Erythroblast (primary cell): ENCODE results near the gene SPEM1.

Source experiments
- DNase-seq, 2 experiments: peaks; one replicate each; lab custom pipeline; 2025; lab: John Stamatoyannopoulos, UW
- GATA1 ChIP-seq: IDR thresholded peaks from 2 replicates; pipeline ENCODE4 v1.6.1; 2011; ENCODE audit warnings: low read depth, mild to moderate bottlenecking, control low read depth, low read length, moderate library complexity
- POLR2A ChIP-seq: IDR thresholded peaks from 2 replicates; pipeline ENCODE4 v1.6.1; 2011; ENCODE audit warnings: mild to moderate bottlenecking, low read length

SPEM1 gene

GRCh38 chr17:7436556-7437368 is 16.6 kb downstream of the SPEM1 start:
- TF ChIP-seq GATA1 (no peak), POLR2A (no peak)
- peak; percentile 85 to 90 for DNase-seq

- DNase-seq: no peak
- TF ChIP-seq GATA1: no peak
- no peak for TF ChIP-seq POLR2A
Observed at GRCh38 chr17:7437369-7437863, 17.3 kb downstream of the SPEM1 start.

GRCh38 chr17:7437950-7438614 is 18.0 kb downstream of the SPEM1 start:
- TF ChIP-seq POLR2A (no peak), GATA1 (no peak)
- peak; percentile 22 to 28 for DNase-seq

DNA sequence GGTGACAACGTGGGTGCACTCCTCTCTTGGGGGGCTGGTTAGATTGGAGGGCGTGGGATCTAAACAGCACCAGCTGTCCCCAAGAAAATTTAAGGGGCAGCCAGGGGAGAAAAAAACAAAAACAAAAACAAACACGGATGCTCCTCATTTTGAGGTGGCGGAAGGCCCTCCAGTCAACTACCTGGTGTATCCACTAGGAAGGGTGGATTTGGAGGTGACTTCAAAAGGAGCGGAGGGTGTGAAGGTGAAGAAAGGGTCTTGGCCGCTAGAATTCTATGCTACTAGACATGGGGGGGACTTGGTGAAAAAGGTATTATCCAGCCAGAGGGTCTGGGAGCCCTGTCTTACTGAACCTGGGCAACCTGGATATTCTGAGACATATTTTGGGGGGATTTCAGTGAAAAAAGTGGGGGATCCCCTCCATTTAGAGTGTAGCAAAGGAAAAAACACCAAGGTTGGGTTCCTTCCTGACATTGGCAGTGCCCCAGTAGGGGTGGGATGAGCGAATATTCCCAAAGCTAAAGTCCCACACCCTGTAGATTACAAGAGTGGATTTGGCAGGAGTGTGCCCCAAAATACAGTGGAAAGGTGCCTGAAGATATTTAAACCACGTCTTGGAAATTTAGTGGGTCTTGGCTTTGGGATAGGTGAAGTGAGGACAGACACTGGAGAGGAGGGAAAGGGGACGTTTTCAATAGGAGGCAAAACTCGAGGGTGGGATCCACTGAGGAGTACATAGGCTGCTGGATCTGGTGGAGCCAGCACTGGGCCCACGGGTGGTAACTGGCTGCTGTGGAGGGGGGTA is 18.7 kb downstream of the SPEM1 start:
- no peak for DNase-seq

DNA sequence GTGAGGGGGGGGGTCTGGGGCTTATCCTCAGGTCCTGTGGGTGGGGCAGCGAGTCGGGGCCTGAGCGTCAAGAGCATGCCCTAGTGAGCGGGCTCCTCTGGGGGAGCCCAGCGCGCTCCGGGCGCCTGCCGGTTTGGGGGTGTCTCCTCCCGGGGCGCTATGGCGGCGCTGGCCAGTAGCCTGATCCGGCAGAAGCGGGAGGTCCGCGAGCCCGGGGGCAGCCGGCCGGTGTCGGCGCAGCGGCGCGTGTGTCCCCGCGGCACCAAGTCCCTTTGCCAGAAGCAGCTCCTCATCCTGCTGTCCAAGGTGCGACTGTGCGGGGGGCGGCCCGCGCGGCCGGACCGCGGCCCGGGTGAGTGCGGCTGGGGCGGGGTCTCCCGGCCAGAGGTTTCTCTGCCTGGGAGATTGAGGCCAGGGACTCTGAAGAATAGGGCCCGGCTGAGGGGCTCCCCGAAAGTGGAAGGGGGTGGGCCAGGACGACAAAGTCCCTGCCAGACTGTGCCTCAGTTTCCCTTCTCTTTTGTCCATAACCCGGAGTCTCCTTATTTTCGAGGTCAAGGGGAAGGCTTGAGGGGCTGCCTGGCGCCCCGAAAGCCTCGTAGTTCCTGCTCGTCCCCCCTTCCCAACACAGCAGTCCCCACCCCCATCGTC is 19.5 kb downstream of the SPEM1 start, which contains the start of gene FGF11:
Gene FGF11 (plus strand): TSS at position 51 of the 651 bp plus-strand sequence. CDS start 109 bp downstream, at position 160.
- DNase-seq: no peak
- TF ChIP-seq POLR2A (no peak), GATA1 (no peak)

More for the DNA sequence above, 18.7 kb downstream of the SPEM1 start:
- TF ChIP-seq POLR2A (no peak), GATA1 (no peak)

GRCh38 chr17:7440113-7440833 is 20.1 kb downstream of the SPEM1 start:
- TF ChIP-seq GATA1 (no peak), POLR2A (no peak)
- peak; percentile 47 to 60 for DNase-seq

- TF ChIP-seq POLR2A (no peak), GATA1 (no peak)
- peak; percentile 65 to 73 for DNase-seq
Observed at GRCh38 chr17:7440834-7441195, 20.7 kb downstream of the SPEM1 start.

DNA sequence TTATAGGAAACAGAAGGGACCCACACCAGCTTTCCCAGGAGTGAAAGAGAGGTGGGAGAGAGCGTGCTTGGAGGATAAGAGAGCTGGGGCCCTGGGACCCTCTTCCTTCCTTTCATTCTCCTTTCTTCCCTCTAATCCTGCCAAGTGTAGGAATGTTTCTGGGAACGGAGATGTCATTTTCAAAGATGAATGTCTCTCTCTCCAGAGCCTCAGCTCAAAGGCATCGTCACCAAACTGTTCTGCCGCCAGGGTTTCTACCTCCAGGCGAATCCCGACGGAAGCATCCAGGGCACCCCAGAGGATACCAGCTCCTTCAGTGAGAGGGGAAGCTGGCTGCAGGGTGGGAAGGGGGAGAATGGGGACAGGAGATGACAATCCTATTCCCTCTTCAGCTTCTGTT is 21.1 kb downstream of the SPEM1 start:
- no peak for TF ChIP-seq GATA1
- no peak for DNase-seq

DNA sequence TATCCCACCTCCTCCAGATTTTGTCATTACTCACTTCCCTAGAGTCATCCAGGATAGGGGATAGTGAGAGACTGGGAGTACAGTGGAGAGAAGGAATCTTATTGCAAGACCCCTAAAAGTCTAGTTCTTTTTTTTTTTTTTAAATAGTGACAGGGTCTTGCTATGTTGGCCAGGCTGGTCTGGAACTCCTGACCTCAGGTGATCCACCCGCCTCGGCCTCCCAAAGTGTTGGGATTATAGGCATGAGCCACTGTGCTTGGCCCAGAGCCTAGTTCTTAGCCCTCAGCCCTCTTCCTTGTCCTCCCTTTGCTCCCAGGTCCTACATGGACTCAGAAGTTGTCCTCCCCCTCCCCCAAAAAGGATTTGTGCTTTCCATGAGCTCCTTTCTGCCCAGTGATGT is 22.0 kb downstream of the SPEM1 start:
- DNase-seq: no peak
- TF ChIP-seq POLR2A (no peak), GATA1 (no peak)

DNA sequence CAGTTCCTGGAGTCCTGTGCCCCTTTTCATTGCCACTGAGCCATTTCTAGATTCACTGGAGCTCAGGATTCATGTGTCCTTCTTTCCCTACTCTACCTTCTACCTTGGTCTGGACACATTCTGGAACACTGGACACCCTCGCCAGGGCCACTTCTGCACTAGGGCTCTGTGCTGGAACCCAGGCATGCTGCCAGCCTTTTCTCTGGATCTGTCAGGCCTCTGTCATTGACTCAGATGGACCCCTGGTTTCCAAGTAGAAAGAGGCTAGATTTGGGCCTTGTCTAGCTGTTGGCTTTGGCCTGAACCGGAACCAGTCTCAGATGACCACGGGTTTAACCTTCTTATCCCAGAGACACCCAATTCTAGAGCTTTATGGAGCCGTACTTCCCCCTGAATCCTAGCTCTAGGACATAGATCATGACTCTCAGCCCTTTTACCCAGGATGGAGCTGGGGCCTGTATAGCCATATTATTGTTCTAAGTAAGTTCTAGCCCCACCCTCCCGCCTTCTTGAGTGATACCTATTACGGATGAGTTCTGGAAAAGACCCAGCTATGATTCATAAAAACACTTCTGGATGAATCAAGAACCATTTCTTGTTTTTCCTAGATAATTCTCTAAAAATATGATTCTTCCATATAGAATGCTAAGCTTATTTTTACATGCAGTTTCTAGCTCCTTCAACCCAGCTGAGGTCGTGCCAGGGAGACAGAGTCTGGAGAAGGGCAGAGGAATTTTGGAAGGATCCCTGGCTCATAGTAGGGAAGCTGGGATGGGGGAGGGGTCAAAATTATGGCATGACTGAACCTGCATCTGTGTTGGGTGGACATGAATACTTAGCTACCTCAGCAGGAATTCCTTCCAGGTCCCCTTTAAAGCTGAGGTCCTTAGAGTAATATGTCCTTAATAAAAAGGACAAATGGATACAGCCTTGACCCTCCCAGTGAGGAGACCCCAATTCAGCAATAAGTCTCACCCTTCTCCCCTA is 23.7 kb downstream of the SPEM1 start:
- TF ChIP-seq POLR2A (no peak), GATA1 (no peak)
- DNase-seq: no peak
